GM21360 (cell line): Measurements from ENCODE around the gene MINAR1.
"Not testable (repeated sequence)": the region's sequence is repeated elsewhere in the genome, so short reads cannot be mapped to it uniquely, and the experiment has no call there.

ENCODE experiments used
- ATAC-seq: cut with Tn5 transposase; IDR thresholded peaks from one replicate; pipeline ENCODE4 v1.9.1; 2021; ENCODE audit warnings: mild to moderate bottlenecking, moderate library complexity; ENCODE audit not compliant: unreplicated experiment

MINAR1 gene

GRCh38 chr15:79431636-79432344 lies at the start of gene MINAR1:
TSS of gene MINAR1 (plus strand) at chr15:79432336. CDS start at chr15:79456148, 23,812 bp downstream.
- ATAC-seq, result no peak

- ATAC-seq, result no peak
Observed at GRCh38 chr15:79394231-79394630, 37.9 kb upstream of the MINAR1 start.

- no peak for ATAC-seq
Observed at GRCh38 chr15:79396850-79397249, 35.3 kb upstream of the MINAR1 start.

- ATAC-seq, result no peak
Observed at GRCh38 chr15:79397269-79397910, 34.7 kb upstream of the MINAR1 start.

GRCh38 chr15:79399606-79400005 lies 32.5 kb upstream of the MINAR1 start:
- no peak for ATAC-seq

- ATAC-seq, result no peak
Observed at GRCh38 chr15:79400650-79401049, 31.5 kb upstream of the MINAR1 start.

GRCh38 chr15:79401301-79401700 lies 30.8 kb upstream of the MINAR1 start:
- ATAC-seq, result no peak

GRCh38 chr15:79402136-79402535 lies 30.0 kb upstream of the MINAR1 start:
- no peak for ATAC-seq

GRCh38 chr15:79403501-79403900 lies 28.6 kb upstream of the MINAR1 start:
- ATAC-seq, result no peak

GRCh38 chr15:79406210-79406609 lies 25.9 kb upstream of the MINAR1 start:
- no peak for ATAC-seq

- no peak for ATAC-seq
Observed at GRCh38 chr15:79408041-79408440, 24.1 kb upstream of the MINAR1 start.

GRCh38 chr15:79410237-79410636 lies 21.9 kb upstream of the MINAR1 start:
- ATAC-seq, result no peak

- ATAC-seq, result no peak
Observed at GRCh38 chr15:79412010-79412409, 20.1 kb upstream of the MINAR1 start.

- no peak for ATAC-seq
Observed at GRCh38 chr15:79412429-79412828, 19.7 kb upstream of the MINAR1 start.

- no peak for ATAC-seq
Observed at GRCh38 chr15:79416876-79417275, 15.3 kb upstream of the MINAR1 start.

- ATAC-seq, result no peak
Observed at GRCh38 chr15:79418693-79419279, 13.3 kb upstream of the MINAR1 start.

- ATAC-seq, result no peak
Observed at GRCh38 chr15:79425591-79426295, 6.4 kb upstream of the MINAR1 start.

GRCh38 chr15:79426899-79427298 lies 5.2 kb upstream of the MINAR1 start:
- ATAC-seq, result not testable (repeated sequence)

GRCh38 chr15:79427781-79428598 lies 4.1 kb upstream of the MINAR1 start:
- ATAC-seq, result no peak

- ATAC-seq, result no peak
Observed at GRCh38 chr15:79430901-79431635, 1.1 kb upstream of the MINAR1 start.
